GM06990 (cell line): ENCODE measurements around the gene TENM3.

Experiments used
- DNase-seq: peaks from one replicate; pipeline ENCODE4 v3.0.0-alpha.2; 2011; ENCODE audit not compliant: insufficient read length; ENCODE audit errors: extremely low read depth
- H3K27me3 ChIP-seq: replicated peaks from 2 replicates; pipeline ENCODE4 v1.6.0; 2011; ENCODE audit warnings: low read length; ENCODE audit not compliant: control insufficient read depth, insufficient read depth
- H3K36me3 ChIP-seq: 2 replicates; pipeline ENCODE4 v1.5.1; 2011; ENCODE audit warnings: low read length; ENCODE audit not compliant: control insufficient read depth, insufficient read depth
- H3K4me3 ChIP-seq: replicated peaks from 2 replicates; pipeline ENCODE4 v1.5.1; 2011; ENCODE audit warnings: low read depth, mild to moderate bottlenecking, control low read depth, low read length
- TF ChIP-seq, protein P1 (sequence below): IDR thresholded peaks from 2 replicates; pipeline ENCODE4 v1.5.1; 2011; ENCODE audit warnings: low read length, control low read depth, mild to moderate bottlenecking, inconsistent platforms; ENCODE audit not compliant: insufficient read depth, poor library complexity, severe bottlenecking

TENM3 gene

DNA sequence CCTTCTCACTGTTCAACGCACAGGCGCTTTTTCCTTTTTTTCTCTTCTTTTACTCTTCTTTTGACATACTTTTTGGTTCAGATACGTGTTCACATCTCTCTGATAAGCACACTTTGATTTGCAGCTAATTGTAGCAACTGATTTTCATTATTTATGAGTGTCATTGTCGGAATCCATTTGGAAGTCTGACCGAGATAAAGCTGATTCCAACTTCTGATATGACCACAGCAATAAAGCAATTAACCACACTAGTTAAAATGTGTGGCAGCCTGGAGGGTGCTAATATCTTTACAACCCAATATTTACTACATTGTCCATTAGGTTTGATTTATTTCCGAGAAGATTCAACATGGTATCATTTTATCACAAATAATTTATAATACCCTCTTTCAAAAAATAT lies 101.8 kb downstream of the TENM3 start:
- no peak for DNase-seq
- Histone ChIP-seq H3K36me3 (no peaks in the 10 kb centered on the region), H3K27me3 (no peaks in the 10 kb centered on the region), H3K4me3 (no peak overlapping the region)
- TF ChIP-seq, protein P1, sequence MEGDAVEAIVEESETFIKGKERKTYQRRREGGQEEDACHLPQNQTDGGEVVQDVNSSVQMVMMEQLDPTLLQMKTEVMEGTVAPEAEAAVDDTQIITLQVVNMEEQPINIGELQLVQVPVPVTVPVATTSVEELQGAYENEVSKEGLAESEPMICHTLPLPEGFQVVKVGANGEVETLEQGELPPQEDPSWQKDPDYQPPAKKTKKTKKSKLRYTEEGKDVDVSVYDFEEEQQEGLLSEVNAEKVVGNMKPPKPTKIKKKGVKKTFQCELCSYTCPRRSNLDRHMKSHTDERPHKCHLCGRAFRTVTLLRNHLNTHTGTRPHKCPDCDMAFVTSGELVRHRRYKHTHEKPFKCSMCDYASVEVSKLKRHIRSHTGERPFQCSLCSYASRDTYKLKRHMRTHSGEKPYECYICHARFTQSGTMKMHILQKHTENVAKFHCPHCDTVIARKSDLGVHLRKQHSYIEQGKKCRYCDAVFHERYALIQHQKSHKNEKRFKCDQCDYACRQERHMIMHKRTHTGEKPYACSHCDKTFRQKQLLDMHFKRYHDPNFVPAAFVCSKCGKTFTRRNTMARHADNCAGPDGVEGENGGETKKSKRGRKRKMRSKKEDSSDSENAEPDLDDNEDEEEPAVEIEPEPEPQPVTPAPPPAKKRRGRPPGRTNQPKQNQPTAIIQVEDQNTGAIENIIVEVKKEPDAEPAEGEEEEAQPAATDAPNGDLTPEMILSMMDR: no peak

DNA sequence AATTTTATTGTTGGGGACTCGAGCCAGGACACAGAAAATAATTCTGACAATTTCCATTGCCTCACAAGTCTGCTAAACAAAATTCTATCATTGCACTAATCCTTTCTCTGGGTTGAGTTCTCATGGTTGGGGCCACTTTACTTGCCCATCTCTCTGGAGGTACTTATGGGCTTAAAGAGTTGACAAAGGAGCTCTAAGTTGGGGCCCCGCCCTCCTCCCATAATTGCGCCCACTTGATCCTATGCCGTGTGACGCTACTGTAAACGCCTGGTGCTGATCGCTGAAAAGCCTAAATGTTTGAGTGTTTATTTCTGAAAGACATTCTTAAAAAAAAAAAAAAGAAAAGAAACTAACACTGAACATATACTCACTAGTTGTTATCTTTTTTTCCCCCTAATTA lies 103.0 kb downstream of the TENM3 start:
- TF ChIP-seq, protein P1: no peak
- Histone ChIP-seq H3K27me3 (no peaks in the 10 kb centered on the region), H3K4me3 (no peak overlapping the region), H3K36me3 (no peaks in the 10 kb centered on the region)
- no peak for DNase-seq

DNA sequence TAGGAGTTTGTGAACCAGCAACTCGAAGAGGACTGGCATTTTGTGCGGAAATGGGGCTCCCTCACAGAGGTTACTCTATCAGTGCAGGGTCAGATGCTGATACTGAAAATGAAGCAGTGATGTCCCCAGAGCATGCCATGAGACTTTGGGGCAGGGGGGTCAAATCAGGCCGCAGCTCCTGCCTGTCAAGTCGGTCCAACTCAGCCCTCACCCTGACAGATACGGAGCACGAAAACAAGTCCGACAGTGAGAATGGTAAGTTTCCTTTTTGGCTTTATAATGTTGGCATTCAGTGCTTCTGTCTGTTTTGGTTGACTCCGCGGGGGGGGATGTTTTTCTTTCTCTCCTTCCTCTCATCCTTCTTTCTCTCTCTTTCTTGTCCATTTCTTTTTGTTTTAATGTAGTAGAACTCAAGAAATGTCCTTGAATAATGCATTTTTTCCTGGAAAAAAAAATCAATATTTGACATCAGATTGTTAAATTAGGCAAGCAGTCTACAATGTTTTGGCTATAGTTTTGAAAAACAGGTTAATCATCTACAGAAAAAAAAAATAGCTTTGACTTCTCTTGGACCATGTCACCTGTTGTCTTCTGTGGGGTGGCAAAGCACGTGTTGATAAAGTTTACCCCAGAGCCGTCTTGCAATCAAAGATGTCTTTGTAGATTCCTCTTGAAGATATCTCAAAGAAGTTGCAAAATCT lies 103.6 kb downstream of the TENM3 start:
- TF ChIP-seq, protein P1: no peak
- no peaks in the 10 kb centered on the region for H3K27me3 ChIP-seq
- no peak overlapping the region for H3K4me3 ChIP-seq
- H3K36me3 ChIP-seq: no peaks in the 10 kb centered on the region
- DNase-seq: no peak

DNA sequence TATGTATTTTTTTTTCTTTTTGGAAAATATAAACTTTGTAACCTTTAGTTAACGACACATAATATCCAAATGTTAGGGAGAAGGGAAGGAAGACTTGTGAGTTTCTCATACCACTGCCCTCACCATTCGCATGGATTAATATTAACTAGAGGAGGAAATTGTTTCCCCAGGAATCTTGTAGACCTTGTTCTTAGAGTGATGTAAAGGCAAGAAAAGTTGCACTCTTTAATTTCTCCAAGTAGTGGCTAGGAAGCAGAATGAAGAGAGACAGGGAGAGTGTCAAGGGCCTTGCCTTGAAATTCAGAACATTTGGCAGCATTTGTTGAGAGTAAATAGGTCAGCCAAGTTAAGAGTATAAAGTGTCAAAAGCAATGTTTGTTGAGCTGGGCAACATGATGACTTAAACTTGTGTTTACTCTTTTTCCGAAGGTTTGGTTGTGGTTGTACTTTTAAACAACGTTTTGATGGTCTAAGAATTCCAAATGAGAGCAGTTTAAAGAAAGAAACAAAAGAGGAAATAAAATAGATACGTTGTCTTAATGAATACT lies 105.7 kb downstream of the TENM3 start:
- H3K27me3 ChIP-seq: no peaks in the 10 kb centered on the region
- H3K36me3 ChIP-seq: no peaks in the 10 kb centered on the region
- H3K4me3 ChIP-seq: no peak overlapping the region
- TF ChIP-seq, protein P1: no peak
- no peak for DNase-seq

DNA sequence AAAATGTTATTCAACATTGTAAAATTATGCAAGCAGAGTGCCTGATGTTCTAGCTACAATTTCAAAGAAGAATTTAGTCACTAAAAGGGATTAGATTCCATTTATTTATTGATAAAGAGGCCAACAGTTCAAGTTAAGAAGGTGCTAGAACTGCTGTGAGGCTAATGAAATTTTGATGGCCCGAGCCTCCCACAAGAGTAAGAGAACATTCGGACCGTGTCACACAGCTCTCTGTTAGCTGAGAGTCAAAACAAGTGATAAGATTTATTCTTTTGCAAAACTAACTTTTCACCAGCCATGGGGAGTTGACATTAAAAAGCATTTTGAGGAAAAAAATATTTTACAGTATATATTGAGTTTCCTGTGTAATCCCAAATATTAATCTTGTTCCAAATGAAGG lies 106.8 kb downstream of the TENM3 start:
- no peaks in the 10 kb centered on the region for H3K36me3 ChIP-seq
- no peaks in the 10 kb centered on the region for H3K27me3 ChIP-seq
- DNase-seq: no peak
- TF ChIP-seq, protein P1: no peak
- no peak overlapping the region for H3K4me3 ChIP-seq
